MCF 10A (cell line): ENCODE results near the gene CACNG4. TPM values are rescaled to one million over a fixed set of nuclear protein-coding genes. Genes with fewer than 3 reads are reported as not detected.

Experiments
- BruUV-seq: library from RNA; stranded (reverse); fragments of 400-500 nt; replicated peaks from 2 replicates; lab custom pipeline; 2021; lab: Mats Ljungman, UMichigan
- CTCF ChIA-PET: fragments of 300-600 bp; sonication (Branson Sonifier 250); formaldehyde crosslinking; extraction: SDS; loops from one replicate; lab custom pipeline; 2021; ENCODE audit warnings: antibody characterized with exemption, inconsistent platforms; lab: Yijun Ruan, JAX
- POLR2A ChIA-PET: fragments of 300-600, 350-650 bp; sonication (Branson Sonifier 250); formaldehyde crosslinking; extraction: SDS; loops from one replicate; lab custom pipeline; 2020; ENCODE audit warnings: antibody characterized with exemption, inconsistent platforms; lab: Yijun Ruan, JAX
- DNase-seq: peaks from one replicate; pipeline ENCODE4 v3.0.0-alpha.2; 2018; ENCODE audit not compliant: unreplicated experiment
- H3K27ac Mint-ChIP-seq: one replicate; pipeline ENCODE4 v1.8.0; 2022; ENCODE audit warnings: mild to moderate bottlenecking, low read depth, mixed read lengths; ENCODE audit not compliant: unreplicated experiment
- H3K27me3 Mint-ChIP-seq: one replicate; pipeline ENCODE4 v1.8.0; 2022; ENCODE audit warnings: mixed read lengths; ENCODE audit not compliant: insufficient read depth, unreplicated experiment
- H3K36me3 Mint-ChIP-seq: one replicate; pipeline ENCODE4 v1.8.0; 2022; ENCODE audit warnings: mild to moderate bottlenecking, moderate library complexity, mixed read lengths; ENCODE audit not compliant: insufficient read depth, unreplicated experiment
- H3K4me1 Mint-ChIP-seq: one replicate; pipeline ENCODE4 v1.8.0; 2022; ENCODE audit warnings: mixed read lengths; ENCODE audit not compliant: insufficient read depth, unreplicated experiment
- H3K4me3 Mint-ChIP-seq: one replicate; pipeline ENCODE4 v1.8.0; 2022; ENCODE audit warnings: mild to moderate bottlenecking, moderate library complexity, mixed read lengths; ENCODE audit not compliant: unreplicated experiment
- H3K9me3 Mint-ChIP-seq: one replicate; pipeline ENCODE4 v1.8.0; 2022; ENCODE audit warnings: mixed read lengths; ENCODE audit not compliant: unreplicated experiment
- CTCF ChIP-seq: fragments of 200-600 bp; IDR thresholded peaks from one replicate; pipeline ENCODE4 v1.8.0; 2022; ENCODE audit warnings: antibody characterized with exemption, mild to moderate bottlenecking; ENCODE audit not compliant: unreplicated experiment
- intact Hi-C: fragments of 100-400 bp; cut with micrococcal nuclease; formaldehyde crosslinking; loops from 2 replicates; pipeline ENCODE4 v1.14.1; 2022
- total RNA-seq: library from RNA; stranded (reverse); gene quantifications from 2 replicates; pipeline ENCODE4 v1.2.3, GENCODE V29; 2022

CACNG4 gene
- total RNA-seq, 1 experiment from 2014 or later = not detected

DNA sequence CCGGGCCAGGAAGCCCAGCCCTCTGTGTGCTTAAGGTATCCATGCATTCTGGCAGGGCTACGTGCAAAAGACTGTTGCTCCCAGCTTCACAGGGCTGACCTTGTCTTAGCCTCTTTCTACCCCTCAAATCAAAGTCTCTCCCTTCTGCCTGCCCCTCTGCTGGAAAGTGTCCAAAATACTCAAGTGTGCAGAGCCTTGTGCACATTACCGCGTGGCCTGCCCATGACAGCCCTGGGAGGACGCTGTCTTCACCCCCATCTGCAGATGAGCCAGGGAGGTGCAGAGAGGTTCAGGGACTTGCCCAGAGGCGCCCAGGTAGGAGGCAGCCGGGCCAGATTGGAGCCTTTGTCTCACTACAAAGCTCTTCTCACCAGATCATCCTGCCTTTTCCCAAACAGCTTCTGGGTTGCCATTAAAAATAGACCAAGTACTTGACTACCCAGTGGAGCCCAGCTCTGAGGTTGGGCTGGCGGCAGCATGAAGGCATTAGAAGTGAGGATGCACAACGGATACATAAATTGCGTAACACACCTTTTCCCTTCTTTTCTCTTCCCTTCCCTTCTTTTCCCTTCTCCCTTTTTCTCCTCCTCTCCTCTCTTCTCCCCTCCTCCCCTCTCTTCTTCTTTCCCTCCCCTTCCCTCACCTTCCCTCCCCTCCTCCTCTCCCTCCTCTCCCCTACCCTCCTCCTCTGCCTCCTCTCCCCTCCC lies 3.5 kb downstream of the CACNG4 start:
- ChIA-PET CTCF (no interaction called here), POLR2A (no interaction called here)
- H3K9me3 Mint-ChIP-seq = no peaks in the 10 kb centered on the region
- BruUV-seq = no TSS peak
- peaks cover 89% of the 10 kb centered on the region for H3K27me3 Mint-ChIP-seq
- no peak overlapping the region for H3K4me3 Mint-ChIP-seq
- TF ChIP-seq CTCF = no peak
- H3K27ac Mint-ChIP-seq = no peak overlapping the region
- no peak for DNase-seq
- H3K4me1 Mint-ChIP-seq = peaks cover 5% of the 10 kb centered on the region
- intact Hi-C loops = no loop called here
- no peaks in the 10 kb centered on the region for H3K36me3 Mint-ChIP-seq

DNA sequence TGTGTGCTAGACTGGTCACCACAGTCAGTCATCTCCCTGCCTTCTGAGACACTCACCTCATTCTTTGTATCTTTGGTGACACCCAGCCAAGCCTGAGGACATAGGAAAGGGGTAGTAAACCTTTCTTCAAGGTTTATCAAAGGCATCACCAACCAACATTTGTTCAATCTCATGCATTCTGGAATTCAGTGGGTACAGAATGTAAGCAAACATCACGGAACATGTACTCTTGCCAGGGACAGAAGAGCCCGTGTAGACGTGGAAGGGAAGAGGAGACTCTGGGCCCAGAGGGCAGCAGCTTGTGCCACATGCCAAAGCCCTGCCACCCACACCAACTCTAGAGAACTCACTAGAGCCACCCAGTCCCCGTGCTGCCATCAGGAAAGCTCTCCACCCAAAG lies 4.4 kb downstream of the CACNG4 start:
- no peaks in the 10 kb centered on the region for H3K9me3 Mint-ChIP-seq
- peaks cover 85% of the 10 kb centered on the region for H3K27me3 Mint-ChIP-seq
- ChIA-PET POLR2A (no interaction called here), CTCF (no interaction called here)
- peaks cover 5% of the 10 kb centered on the region for H3K4me1 Mint-ChIP-seq
- BruUV-seq = no TSS peak
- intact Hi-C loops = no loop called here
- no peak overlapping the region for H3K27ac Mint-ChIP-seq
- TF ChIP-seq CTCF = no peak
- no peak for DNase-seq
- no peaks in the 10 kb centered on the region for H3K36me3 Mint-ChIP-seq
- no peak overlapping the region for H3K4me3 Mint-ChIP-seq

DNA sequence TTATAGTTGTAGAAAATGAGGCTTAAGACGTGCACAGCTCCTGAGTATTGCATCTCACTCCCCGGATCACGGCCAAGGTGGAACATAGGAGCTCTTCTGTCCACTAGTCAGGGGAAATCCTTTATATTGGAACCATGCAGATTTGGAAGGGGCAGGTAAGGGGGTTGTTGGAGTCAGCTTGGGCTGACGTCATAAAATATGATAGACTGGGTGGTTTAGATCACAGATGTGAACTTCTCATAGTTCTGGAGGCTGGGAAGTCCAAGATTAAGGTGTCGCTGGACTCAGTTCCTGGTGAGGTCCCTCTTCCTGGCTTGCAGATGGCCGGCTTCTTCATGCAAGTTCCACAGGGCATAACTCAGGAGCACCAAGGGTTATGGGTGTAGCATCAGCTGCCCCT lies 5.6 kb downstream of the CACNG4 start:
- no TSS peak for BruUV-seq
- Mint-ChIP-seq H3K4me3 (no peak overlapping the region), H3K4me1 (peaks cover 5% of the 10 kb centered on the region), H3K27me3 (peaks cover 80% of the 10 kb centered on the region), H3K27ac (no peak overlapping the region), H3K36me3 (no peaks in the 10 kb centered on the region), H3K9me3 (no peaks in the 10 kb centered on the region)
- CTCF ChIA-PET = interaction anchor here (1.4 kb wide), 1 partner anchor 254 kb away, joined by 3 read pairs; no protein-coding TSS in a partner anchor
- intact Hi-C loops = no loop called here
- no peak for DNase-seq
- no peak for TF ChIP-seq CTCF
- POLR2A ChIA-PET = no interaction called here

DNA sequence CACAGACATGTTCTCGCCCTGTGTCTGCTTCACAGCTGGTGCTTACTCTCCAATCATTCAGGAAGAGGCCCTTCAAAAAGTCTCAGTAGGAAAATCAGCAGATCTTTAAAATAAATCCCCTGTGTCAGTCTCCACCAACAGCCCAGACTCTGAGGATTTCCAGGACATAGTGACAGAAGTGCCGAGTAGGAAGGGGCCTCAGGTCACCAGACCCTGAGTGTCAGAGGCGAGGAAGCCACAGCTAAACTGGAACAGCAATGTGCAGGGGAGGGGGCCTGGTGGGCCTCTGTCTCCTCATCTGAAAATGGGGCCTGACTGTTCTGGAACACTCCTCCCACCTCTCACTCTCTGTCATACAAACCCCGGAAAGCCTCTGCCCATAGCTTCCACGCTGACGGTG lies 6.3 kb downstream of the CACNG4 start:
- TF ChIP-seq CTCF = no peak
- H3K36me3 Mint-ChIP-seq = no peaks in the 10 kb centered on the region
- peaks cover 73% of the 10 kb centered on the region for H3K27me3 Mint-ChIP-seq
- H3K27ac Mint-ChIP-seq = no peak overlapping the region
- CTCF ChIA-PET = interaction anchor here (0.6 to 1.4 kb wide), 2 partner anchors 129 to 255 kb away, joined by 3 read pairs; no protein-coding TSS in a partner anchor
- H3K4me3 Mint-ChIP-seq = no peak overlapping the region
- POLR2A ChIA-PET = interaction anchor here (1.4 kb wide), 1 partner anchor 12 kb away, joined by 3 read pairs; no protein-coding TSS in a partner anchor
- intact Hi-C loops = no loop called here
- peaks cover 5% of the 10 kb centered on the region for H3K4me1 Mint-ChIP-seq
- no peaks in the 10 kb centered on the region for H3K9me3 Mint-ChIP-seq
- no TSS peak for BruUV-seq
- no peak for DNase-seq
